HG02885 (cell line): ENCODE measurements around the gene OTUD5.

Experiments used
- ATAC-seq: cut with Tn5 transposase; IDR thresholded peaks from one replicate; pipeline ENCODE4 v1.9.1; 2021; ENCODE audit warnings: mild to moderate bottlenecking; ENCODE audit not compliant: unreplicated experiment, poor library complexity

Gene OTUD5

GRCh38 chrX:48974033-48974432, 16.6 kb upstream of the OTUD5 start:
- ATAC-seq: no peak

- no peak for ATAC-seq
Observed at GRCh38 chrX:48972220-48973164, 15.1 kb upstream of the OTUD5 start.

GRCh38 chrX:48971249-48972219, 14.1 kb upstream of the OTUD5 start, which contains the start of gene KCND1:
Gene KCND1, minus strand, starts transcription at chrX:48971844. Its CDS starts 1,573 bp downstream, at chrX:48970271.
- ATAC-seq: no peak

GRCh38 chrX:48969471-48969870, 12.1 kb upstream of the OTUD5 start:
- ATAC-seq: no peak

- no peak for ATAC-seq
Observed at GRCh38 chrX:48968377-48968776, 11.0 kb upstream of the OTUD5 start.

- ATAC-seq: no peak
Observed at GRCh38 chrX:48966796-48967579, 9.6 kb upstream of the OTUD5 start.

- no peak for ATAC-seq
Observed at GRCh38 chrX:48965959-48966358, 8.6 kb upstream of the OTUD5 start.

GRCh38 chrX:48961585-48962091, 4.2 kb upstream of the OTUD5 start:
- ATAC-seq: no peak

- ATAC-seq: no peak
Observed at GRCh38 chrX:48960291-48960690, 2.9 kb upstream of the OTUD5 start.

- no peak for ATAC-seq
Observed at GRCh38 chrX:48958635-48959094, 1.3 kb upstream of the OTUD5 start.

- ATAC-seq: peak; percentile 85
Observed at GRCh38 chrX:48957827-48958634, 624 bp upstream of the OTUD5 start.

GRCh38 chrX:48956728-48957414, 536 bp downstream of the OTUD5 start:
- peak; percentile 1 for ATAC-seq

GRCh38 chrX:48948589-48948988, 8.8 kb downstream of the OTUD5 start:
- no peak for ATAC-seq

GRCh38 chrX:48945517-48946348, 11.7 kb downstream of the OTUD5 start:
- peak; percentile 66 for ATAC-seq

- ATAC-seq: no peak
Observed at GRCh38 chrX:48942895-48943294, 14.5 kb downstream of the OTUD5 start.

- no peak for ATAC-seq
Observed at GRCh38 chrX:48940404-48940955, 16.9 kb downstream of the OTUD5 start.

- no peak for ATAC-seq
Observed at GRCh38 chrX:48939524-48940228, 17.7 kb downstream of the OTUD5 start.
